Activated CD4-positive, alpha-beta T cell treated with anti-CD3 and anti-CD28 coated beads for 4 hours (primary cell): ENCODE data around the gene MYH15.
A peak's percentile ranks its signal among the peaks of the same experiment; 100 is the strongest.

Experiments
- DNase-seq, 2 donors: peaks; one replicate each; pipeline ENCODE4 v3.0.0-alpha.2; 2020

Gene MYH15

GRCh38 chr3:108509263-108509662 lies 1.1 kb downstream of the MYH15 start:
- no peak for DNase-seq

- DNase-seq, result no peak
These were observed 2.5 kb downstream of the MYH15 start for GRCh38 chr3:108507902-108508301.

- DNase-seq, result no peak
These were observed 4.6 kb downstream of the MYH15 start for GRCh38 chr3:108505811-108506210.

GRCh38 chr3:108503722-108504121 lies 6.7 kb downstream of the MYH15 start:
- DNase-seq, result no peak

GRCh38 chr3:108501535-108501934 lies 8.9 kb downstream of the MYH15 start:
- no peak for DNase-seq

- no peak for DNase-seq
These were observed 9.7 kb downstream of the MYH15 start for GRCh38 chr3:108500728-108501127.

GRCh38 chr3:108497271-108497670 lies 13.1 kb downstream of the MYH15 start:
- no peak for DNase-seq

- DNase-seq, result no peak
These were observed 14.7 kb downstream of the MYH15 start for GRCh38 chr3:108495717-108496116.

GRCh38 chr3:108494906-108495531 lies 15.4 kb downstream of the MYH15 start:
- no peak for DNase-seq

GRCh38 chr3:108493862-108494261 lies 16.5 kb downstream of the MYH15 start:
- DNase-seq, result no peak

GRCh38 chr3:108491456-108491855 lies 18.9 kb downstream of the MYH15 start:
- DNase-seq, result no peak

GRCh38 chr3:108489776-108490175 lies 20.6 kb downstream of the MYH15 start:
- DNase-seq, result peak; percentile 15 to 39

GRCh38 chr3:108488631-108489030 lies 21.8 kb downstream of the MYH15 start:
- DNase-seq, result no peak

GRCh38 chr3:108487439-108487838 lies 23.0 kb downstream of the MYH15 start:
- DNase-seq, result no peak

- no peak for DNase-seq
These were observed 23.5 kb downstream of the MYH15 start for GRCh38 chr3:108486941-108487340.

- DNase-seq, result no peak
These were observed 24.1 kb downstream of the MYH15 start for GRCh38 chr3:108486338-108486737.

GRCh38 chr3:108485146-108485545 lies 25.2 kb downstream of the MYH15 start:
- DNase-seq, result no peak

- DNase-seq, result no peak
These were observed 31.2 kb downstream of the MYH15 start for GRCh38 chr3:108479224-108479623.

- DNase-seq, result peak; percentile 52 to 59
These were observed 32.8 kb downstream of the MYH15 start for GRCh38 chr3:108477511-108478147.

- no peak for DNase-seq
These were observed 35.1 kb downstream of the MYH15 start for GRCh38 chr3:108475220-108475782.

GRCh38 chr3:108474581-108474980 lies 35.8 kb downstream of the MYH15 start:
- no peak for DNase-seq

GRCh38 chr3:108473711-108474110 lies 36.7 kb downstream of the MYH15 start:
- no peak for DNase-seq

GRCh38 chr3:108472001-108472591 lies 38.3 kb downstream of the MYH15 start:
- no peak for DNase-seq

GRCh38 chr3:108471426-108471825 lies 39.0 kb downstream of the MYH15 start:
- no peak for DNase-seq
